ENCODE data around the gene FNDC7.
"Not testable (repeated sequence)": the region's sequence is repeated elsewhere in the genome, so short reads cannot be mapped to it uniquely, and the experiment has no call there.

Gene FNDC7

DNA sequence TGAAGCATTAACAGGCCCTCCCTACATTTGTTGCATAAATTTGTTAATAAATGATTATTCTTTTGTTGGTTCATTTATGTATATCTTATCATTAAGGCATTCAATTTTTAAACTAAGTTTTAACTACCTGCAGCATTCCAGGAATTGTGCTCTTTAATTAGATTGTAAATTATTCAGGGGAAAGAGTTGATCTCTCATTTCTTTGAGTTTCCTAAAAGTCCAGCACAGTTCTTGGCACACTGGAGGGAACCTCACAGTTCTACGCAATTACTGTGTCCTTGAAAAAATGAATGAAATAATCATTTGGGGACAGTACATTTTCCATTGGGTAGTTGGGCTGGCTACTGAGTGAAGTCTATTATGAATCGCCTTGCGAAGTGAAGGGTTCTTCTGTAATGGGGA lies 33.3 kb downstream of the FNDC7 start:
- no peak for DNase-seq (ENCODE audit: low spot score)

DNA sequence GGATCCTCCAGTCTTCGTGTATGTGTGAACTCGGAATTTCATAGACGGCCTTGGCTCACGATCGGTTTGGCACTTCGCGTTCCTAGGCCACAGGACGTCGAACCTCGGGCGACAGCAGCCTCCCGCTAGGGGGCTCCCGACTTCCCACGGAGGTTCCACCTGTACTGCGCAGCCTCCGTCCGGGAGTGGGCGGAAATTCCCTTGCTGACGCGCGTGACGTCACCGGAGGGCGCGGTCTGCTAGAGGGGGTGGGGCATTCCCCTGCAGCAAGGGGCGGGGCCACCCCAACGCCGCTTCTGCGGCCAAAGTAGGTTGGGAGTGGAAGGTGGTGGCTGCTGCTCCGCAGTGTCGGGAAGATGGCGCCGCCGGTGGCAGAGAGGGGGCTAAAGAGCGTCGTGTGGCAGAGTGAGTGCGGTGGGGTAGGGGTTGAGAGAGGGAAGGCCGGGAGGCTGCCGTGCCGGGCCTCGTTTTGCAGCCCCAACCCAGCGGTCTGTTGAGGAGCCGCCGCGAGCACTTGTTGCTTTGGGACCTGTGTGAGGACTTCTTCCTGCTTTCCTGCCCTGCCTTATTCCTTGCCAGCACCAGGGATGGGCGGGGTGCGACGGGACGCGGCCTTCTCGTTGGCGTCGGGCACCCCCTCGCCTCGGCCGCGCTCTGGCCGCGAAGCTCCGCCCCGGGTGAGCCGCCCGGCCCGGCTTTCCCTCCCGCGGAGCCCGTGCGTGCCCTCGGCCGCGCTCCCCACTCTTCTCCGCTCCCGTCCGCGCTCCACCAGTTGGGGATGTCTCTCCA lies 33.9 kb downstream of the FNDC7 start, which contains the start of gene STXBP3:
STXBP3 (plus strand) TSS at position 293 of the 789 bp plus-strand sequence; CDS start at position 357, 64 bp downstream.
- peak; percentile 77 for DNase-seq (ENCODE audit: low spot score)

DNA sequence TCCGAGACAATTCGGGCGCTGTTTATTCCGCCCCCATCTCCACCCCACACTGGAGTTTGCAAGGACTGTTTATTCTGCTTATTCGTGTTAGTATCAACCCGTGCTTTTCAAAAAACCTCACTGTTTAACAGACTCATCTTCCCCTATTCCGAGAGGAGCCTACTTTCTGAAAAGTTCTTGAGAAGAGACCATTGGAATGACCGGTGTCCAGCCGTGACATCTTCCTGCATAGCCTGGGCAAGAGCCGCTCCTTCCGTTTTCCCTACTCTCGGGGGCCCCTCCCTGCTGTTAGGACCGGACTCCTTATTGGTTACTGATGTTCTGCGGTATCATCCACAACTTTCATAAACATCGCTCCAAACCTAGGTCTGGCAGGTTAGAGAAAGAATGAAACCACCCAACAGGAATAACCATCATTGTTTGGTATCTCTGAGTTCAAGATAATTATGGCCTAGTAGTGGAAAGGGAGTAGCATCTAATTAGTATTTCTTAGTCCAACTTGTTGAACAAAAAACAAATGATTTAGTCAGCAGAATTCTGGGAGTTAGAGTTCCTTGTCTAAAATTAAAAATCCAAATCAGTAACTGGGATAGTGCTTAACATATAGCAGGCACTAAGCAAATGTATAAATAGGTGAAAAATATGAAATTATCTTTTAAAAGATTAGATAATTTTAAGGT lies 34.6 kb downstream of the FNDC7 start:
- DNase-seq (ENCODE audit: low spot score), result peak; percentile 65

DNA sequence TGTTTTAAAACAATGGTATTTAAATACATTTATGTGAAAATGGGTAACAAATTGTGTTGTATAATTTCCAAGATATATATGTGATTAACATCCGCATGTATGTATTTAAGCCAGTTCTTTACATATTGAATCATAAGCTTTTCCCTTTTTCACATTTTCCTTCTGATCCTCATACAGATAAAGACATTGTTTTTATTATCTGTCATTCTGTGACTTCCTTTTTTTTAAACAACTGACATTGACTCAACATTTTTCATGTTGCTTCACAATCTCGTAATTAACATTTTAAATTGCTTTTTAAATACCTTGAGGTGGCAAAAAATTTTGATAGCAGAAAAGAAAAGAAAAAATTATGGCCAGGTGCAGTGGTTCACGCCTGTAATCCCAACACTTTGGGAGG lies 35.2 kb downstream of the FNDC7 start:
- no peak for DNase-seq (ENCODE audit: low spot score)

DNA sequence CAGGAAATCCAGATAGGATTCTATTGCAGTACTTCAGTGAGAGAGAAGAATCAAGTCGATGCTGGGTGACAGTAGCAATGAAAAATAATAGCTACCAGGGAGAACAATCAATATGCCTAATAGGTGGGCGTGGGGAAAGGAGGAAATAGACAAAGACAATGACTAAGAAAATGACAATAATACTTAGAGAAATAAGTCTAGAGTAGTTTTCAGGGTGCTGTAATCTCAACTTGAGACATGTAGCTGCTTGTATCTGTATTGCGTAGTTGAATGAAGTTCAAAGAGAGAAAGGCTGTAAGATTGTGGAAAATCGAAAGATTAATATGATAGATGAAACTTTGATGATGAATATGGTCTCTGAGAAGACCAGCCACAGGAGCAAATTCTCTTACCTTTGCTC lies 36.4 kb downstream of the FNDC7 start:
- no peak for DNase-seq (ENCODE audit: low spot score)

DNA sequence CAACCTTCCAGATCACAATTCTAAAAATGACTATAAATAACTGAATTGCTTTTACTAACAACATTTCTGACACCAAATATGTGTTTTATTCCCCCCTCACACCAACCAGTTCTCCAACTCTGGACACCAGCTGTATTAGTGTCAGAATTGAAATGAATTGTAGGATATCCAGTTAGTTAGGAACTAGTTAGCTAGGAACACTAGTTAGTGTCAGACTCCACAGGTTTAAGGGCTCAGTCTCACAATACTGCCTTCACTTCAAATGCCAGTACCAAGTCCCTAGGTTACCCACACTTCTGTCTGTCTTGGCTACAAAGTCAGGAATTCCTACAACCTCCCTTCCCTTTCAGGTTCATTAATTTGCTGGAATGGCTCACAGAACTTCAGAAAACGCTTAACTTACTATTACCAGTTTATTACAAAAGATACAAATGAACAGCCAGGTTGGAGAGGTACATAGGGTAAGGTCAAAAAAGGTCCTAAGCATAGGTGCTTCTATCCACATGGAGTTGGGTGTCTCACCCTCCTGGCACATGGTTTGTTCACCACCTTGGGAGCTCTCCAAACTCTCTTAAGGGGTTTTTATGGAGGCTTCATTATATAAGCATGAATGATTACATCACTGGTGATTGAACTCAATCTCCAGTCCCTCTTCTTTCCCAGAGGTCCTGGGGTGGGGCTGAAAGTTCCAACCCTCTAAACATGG lies 37.9 kb downstream of the FNDC7 start:
- DNase-seq (ENCODE audit: low spot score), result no peak

DNA sequence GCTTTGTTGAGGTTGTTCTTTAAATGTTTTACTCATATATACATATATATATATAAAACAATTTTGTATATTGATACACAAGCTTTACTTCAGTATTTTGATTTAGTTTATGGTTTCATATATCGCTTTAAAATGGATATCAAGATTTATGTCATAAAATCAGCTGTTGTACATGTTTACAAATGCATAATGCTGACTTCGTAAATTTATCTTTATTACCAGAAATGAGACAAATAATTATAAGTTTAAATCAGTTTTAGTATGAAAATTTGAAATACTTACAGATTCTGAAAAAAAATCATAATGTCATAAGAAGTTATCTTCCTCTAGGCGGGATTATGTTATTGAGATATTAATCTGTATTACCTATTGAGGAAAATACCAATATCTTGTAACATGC lies 40.7 kb downstream of the FNDC7 start:
- DNase-seq (ENCODE audit: low spot score), result no peak

DNA sequence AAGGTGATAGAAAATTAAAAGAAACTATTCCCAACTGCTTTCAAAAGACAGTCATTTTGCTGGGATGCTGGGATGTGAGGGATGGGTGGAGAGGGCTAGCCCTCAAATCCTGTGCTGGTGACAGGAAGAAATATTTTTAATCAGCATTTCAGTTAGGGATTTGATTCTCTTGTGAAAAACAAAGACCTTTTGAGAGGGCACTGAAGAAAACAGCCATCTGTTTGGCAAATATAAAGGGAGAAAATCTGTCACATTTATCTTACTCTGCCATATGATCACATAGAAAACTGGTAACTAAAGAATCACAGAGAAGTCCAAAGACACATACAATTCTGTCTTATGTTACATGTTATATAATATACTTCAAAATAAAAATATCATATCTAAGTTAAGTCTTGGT lies 46.1 kb downstream of the FNDC7 start:
- no peak for DNase-seq (ENCODE audit: low spot score)

DNA sequence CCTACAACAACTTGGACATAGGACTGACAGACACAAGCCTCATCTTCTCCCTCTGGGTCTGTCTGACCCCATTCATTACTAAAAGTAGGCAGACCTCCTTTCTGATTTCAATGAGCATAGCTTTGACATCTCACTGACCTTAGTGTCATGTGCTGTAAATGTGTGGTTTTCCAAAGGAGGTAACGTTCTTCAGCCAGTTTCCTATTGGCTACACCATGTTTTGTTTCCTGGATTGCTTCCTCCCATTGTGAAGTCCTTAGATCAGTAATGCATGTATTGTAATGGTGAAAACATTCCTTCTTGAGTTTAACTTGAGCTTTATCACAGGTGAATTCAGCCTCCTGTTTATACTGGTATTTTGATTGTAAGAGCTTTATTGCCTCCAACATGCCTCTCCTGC lies 54.4 kb downstream of the FNDC7 start:
- no peak for DNase-seq (ENCODE audit: low spot score)

DNA sequence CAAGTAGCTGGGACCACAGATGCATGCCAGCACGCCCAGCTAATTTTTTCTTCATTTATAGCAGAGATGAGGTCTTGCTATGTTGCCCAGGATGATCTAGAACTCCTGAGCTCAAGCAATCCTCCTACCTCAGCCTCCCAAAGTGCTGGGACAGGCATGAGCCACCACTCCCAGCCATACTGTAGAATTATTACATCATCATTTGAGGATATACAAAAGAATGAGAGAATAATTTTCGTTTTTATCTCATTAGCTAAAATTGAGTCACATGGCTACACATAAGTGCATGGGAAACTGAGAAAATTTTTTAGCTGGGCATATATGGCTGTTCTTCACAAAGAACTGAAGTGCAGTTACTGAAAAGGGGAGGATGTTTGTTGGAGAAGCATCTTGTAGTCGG lies 55.0 kb downstream of the FNDC7 start:
- no peak for DNase-seq (ENCODE audit: low spot score)

DNA sequence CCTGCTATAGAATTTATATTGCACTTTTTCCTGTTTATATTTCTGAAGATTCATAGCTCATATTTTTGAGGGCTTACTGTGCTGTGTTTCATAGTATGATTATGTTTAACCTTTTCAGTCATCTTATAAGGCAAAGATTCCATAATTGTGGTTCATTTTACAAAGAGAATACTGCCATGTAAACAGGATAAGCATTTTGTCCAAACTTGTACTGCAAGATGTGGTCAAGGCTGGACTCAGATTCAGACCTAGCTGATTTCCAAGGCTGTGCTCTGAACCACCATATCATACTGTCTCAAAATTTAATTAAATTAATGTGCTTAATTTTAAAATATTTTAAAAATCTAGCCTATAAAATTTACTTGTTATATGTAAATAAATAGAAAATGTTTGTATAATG lies 65.1 kb downstream of the FNDC7 start:
- no peak for DNase-seq (ENCODE audit: low spot score)

DNA sequence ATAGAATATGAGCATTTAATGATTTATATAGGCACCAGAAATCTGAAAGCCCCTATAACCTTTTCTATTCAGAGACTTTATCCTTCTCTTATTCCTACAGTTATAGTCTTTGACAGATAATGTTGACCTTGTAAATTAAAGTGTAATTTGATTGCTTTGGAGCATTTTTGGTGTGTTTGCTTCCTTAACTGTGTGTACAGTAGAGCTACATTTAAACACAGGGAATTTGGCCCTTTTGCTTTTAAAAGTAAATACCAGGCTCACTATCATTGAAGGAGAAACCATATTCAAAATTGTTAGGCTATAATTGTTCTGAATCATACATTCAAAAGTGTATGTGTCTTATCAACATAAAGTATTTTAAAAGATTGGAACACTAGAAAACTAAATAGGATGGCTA lies 66.7 kb downstream of the FNDC7 start:
- no peak for DNase-seq (ENCODE audit: low spot score)

DNA sequence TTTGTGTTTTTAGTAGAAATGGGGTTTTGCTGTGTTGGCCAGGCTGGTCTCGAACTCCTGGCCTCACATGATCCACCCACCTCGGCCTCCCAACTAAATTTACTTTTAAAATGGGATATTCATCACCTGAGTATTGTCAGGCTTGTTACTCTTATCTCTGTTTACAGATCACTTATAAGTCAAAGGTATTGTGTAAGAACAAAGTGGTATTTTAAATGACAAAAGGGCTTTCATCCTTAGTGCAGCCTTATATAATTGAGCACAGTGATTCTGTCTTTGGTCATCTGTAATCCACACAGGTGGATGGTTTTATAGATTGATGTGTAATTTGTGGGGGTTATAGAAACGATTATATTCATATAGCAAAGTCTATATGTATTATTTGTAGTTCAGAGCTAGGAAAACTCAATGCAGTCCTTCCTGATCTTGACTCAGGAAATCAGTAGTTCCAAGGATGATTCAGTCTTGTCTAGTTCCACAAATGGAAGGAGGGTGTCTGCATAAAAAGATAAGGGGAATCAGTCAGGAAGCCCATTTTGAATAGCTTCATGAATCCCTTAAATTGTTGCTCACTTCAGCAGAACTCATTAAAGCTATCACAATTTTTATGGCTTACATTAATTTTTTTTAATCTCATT lies 68.3 kb downstream of the FNDC7 start:
- no peak for DNase-seq (ENCODE audit: low spot score)

DNA sequence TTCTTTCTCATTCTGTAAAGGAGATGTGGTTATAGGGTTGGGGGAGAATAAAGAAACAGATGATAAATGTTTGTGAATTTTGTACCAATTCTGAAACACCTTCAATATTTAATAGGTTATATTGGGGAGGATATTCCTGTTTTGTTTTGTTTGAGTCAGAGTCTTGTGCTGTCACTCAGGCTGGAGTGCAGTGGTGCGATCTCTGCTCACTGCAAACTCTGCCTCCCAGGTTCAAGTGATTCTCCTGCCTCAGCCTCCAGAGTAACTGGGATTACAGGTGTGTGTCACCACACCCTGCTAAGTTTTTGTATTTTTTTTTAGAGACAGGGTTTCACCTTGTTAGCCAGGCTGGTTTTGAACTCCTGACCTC lies 68.9 kb downstream of the FNDC7 start:
- not testable (repeated sequence) for DNase-seq (ENCODE audit: low spot score)

DNA sequence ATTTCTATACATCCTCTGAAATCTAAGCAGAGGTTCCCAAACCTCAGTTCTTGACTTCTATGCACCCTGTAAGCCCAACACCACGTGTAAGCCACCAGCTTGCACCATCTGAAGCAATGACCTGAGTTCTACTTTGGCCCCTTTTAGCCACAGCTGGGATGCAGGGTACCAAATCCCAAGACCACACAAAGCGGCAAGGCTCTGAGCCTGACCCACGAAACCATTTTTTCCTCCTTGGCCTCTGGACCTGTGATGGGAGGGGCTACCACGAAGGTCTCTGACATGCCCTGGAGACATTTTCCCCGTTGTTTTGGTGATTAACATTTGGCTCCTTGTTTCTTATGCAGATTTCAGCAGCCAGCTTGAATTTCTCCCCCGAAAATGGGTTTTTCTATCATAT lies 72.6 kb downstream of the FNDC7 start:
- DNase-seq (ENCODE audit: low spot score), result no peak

DNA sequence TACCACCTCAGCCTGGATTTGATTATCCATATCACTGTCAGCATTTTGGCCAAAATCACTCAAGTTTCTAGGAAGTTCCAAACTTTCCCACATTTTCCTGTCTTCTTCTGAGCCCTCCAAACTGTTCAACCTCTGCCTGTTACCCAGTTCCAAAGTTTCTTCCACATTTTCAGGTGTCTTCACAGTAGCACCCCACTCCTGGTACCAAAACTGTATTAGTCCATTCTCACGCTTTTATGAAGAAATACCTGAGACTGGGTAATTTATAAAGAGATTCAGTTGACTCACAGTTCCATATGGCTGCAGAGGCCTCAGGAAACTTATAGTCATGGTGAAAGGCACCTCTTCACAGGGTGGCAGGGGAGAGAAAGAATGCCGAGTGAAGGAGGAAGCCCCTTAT lies 73.2 kb downstream of the FNDC7 start:
- DNase-seq (ENCODE audit: low spot score), result no peak

DNA sequence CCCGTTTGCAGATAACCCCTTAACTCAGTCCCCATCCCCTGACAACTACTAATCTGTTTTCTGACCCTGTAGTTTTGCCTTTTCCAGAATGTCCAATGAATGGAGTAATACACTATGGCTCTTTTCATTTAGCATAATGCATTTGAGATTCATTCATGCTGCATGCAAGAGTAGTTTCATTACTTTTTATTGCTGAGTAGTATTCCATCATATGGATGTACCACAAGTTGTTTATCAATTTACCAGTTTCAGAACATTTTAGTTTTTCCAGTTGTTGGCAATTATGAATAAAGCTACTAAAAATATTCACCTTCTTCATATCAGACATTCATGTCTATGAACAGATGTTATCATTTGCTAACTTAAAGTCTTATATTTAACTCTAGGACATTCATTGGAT lies 79.1 kb downstream of the FNDC7 start:
- no peak for DNase-seq (ENCODE audit: low spot score)
